ES-I3 (cell line): ENCODE results near the gene FRK.
"Not testable (repeated sequence)": the region's sequence is repeated elsewhere in the genome, so short reads cannot be mapped to it uniquely, and the experiment has no call there.

Source experiments
- H3K36me3 ChIP-seq: 2 replicates; pipeline ENCODE4 v1.6.1; 2013; ENCODE audit warnings: mild to moderate bottlenecking, low read length, control low read depth, moderate library complexity; ENCODE audit not compliant: insufficient read depth
- H3K4me1 ChIP-seq: 2 replicates; pipeline ENCODE4 v1.6.1; 2013; ENCODE audit warnings: mild to moderate bottlenecking, control low read depth, low read length; ENCODE audit not compliant: insufficient read depth
- H3K9ac ChIP-seq: 2 replicates; pipeline ENCODE4 v1.6.1; 2013; ENCODE audit warnings: low read depth, mild to moderate bottlenecking, low read length, moderate library complexity
- H3K9me3 ChIP-seq: 2 replicates; pipeline ENCODE4 v1.6.1; 2013; ENCODE audit warnings: mild to moderate bottlenecking, low read length, moderate library complexity; ENCODE audit not compliant: control insufficient read depth, insufficient read depth

Gene FRK

GRCh38 chr6:116060572-116061283 is at the start of gene FRK:
TSS of gene FRK (minus strand) at chr6:116060891. CDS start at chr6:116060311, 580 bp downstream.
- Histone ChIP-seq H3K4me1 (no peaks in the 10 kb centered on the region), H3K9ac (no peak within 1 kb of the TSS), H3K36me3 (no peaks in the 10 kb centered on the region), H3K9me3 (no peaks in the 10 kb centered on the region)

GRCh38 chr6:116108836-116109235 is 48.1 kb upstream of the FRK start:
- H3K4me1 ChIP-seq: 0 out of 2 replicates have a peak, but pooled peaks cover 8% of the 10 kb centered on the region
- no peaks in the 10 kb centered on the region for H3K9me3 ChIP-seq
- no peak overlapping the region for H3K9ac ChIP-seq
- no peaks in the 10 kb centered on the region; the same call in 1 of the 2 replicates for H3K36me3 ChIP-seq

- H3K9ac ChIP-seq: no peak overlapping the region
- 0 out of 2 replicates have a peak, but pooled peaks cover 19% of the 10 kb centered on the region for H3K4me1 ChIP-seq
These were observed 45.5 kb upstream of the FRK start for GRCh38 chr6:116106146-116106545.

GRCh38 chr6:116105247-116105646 is 44.6 kb upstream of the FRK start:
- Histone ChIP-seq H3K9ac (no peak overlapping the region), H3K36me3 (no peaks in the 10 kb centered on the region; the same call in 1 of the 2 replicates), H3K9me3 (no peaks in the 10 kb centered on the region), H3K4me1 (0 out of 2 replicates have a peak, but pooled peaks cover 19% of the 10 kb centered on the region)

More at GRCh38 chr6:116106146-116106545, 45.5 kb upstream of the FRK start:
- no peaks in the 10 kb centered on the region for H3K9me3 ChIP-seq
- no peaks in the 10 kb centered on the region; the same call in 1 of the 2 replicates for H3K36me3 ChIP-seq

GRCh38 chr6:116104636-116105035 is 43.9 kb upstream of the FRK start:
- 0 out of 2 replicates have a peak, but pooled peaks cover 19% of the 10 kb centered on the region for H3K4me1 ChIP-seq
- H3K9me3 ChIP-seq: no peaks in the 10 kb centered on the region
- no peak overlapping the region for H3K9ac ChIP-seq

GRCh38 chr6:116102873-116103272 is 42.2 kb upstream of the FRK start:
- Histone ChIP-seq H3K9ac (no peak overlapping the region), H3K36me3 (no peaks in the 10 kb centered on the region), H3K9me3 (no peaks in the 10 kb centered on the region), H3K4me1 (0 out of 2 replicates have a peak, but pooled peaks cover 15% of the 10 kb centered on the region)

More at GRCh38 chr6:116104636-116105035, 43.9 kb upstream of the FRK start:
- H3K36me3 ChIP-seq: no peaks in the 10 kb centered on the region; the same call in 1 of the 2 replicates

GRCh38 chr6:116101790-116102189 is 41.1 kb upstream of the FRK start:
- Histone ChIP-seq H3K9me3 (no peaks in the 10 kb centered on the region), H3K9ac (peak overlapping the region; percentile 86)

GRCh38 chr6:116101302-116101718 is 40.6 kb upstream of the FRK start:
- 0 out of 2 replicates have a peak, but pooled peaks cover 15% of the 10 kb centered on the region for H3K4me1 ChIP-seq
- peak overlapping the region; percentile 86 for H3K9ac ChIP-seq
- peaks cover 4% of the 10 kb centered on the region; the same call in 1 of the 2 replicates for H3K9me3 ChIP-seq
- H3K36me3 ChIP-seq: 0 out of 2 replicates have a peak, but pooled peaks cover 2% of the 10 kb centered on the region

More at GRCh38 chr6:116101790-116102189, 41.1 kb upstream of the FRK start:
- H3K36me3 ChIP-seq: no peaks in the 10 kb centered on the region
- 0 out of 2 replicates have a peak, but pooled peaks cover 15% of the 10 kb centered on the region for H3K4me1 ChIP-seq

- Histone ChIP-seq H3K9me3 (peaks cover 8% of the 10 kb centered on the region; the same call in 1 of the 2 replicates), H3K4me1 (0 out of 2 replicates have a peak, but pooled peaks cover 15% of the 10 kb centered on the region), H3K9ac (peak within 1 kb of the TSS; percentile 86), H3K36me3 (0 out of 2 replicates have a peak, but pooled peaks cover 3% of the 10 kb centered on the region)
These were observed 40.0 kb upstream of the FRK start, which contains the start of gene NT5DC1 for GRCh38 chr6:116100419-116101301. TSS of gene NT5DC1 (plus strand) at chr6:116100853. CDS start at chr6:116100931, 78 bp downstream.

GRCh38 chr6:116099036-116099435 is 38.3 kb upstream of the FRK start:
- 0 out of 2 replicates have a peak, but pooled peaks cover 3% of the 10 kb centered on the region for H3K36me3 ChIP-seq
- H3K9ac ChIP-seq: no peak overlapping the region
- peaks cover 8% of the 10 kb centered on the region for H3K9me3 ChIP-seq
- H3K4me1 ChIP-seq: 0 out of 2 replicates have a peak, but pooled peaks cover 11% of the 10 kb centered on the region

GRCh38 chr6:116096979-116097816 is 36.5 kb upstream of the FRK start:
- H3K4me1 ChIP-seq: 0 out of 2 replicates have a peak, but pooled peaks cover 2% of the 10 kb centered on the region
- no peak overlapping the region for H3K9ac ChIP-seq
- H3K9me3 ChIP-seq: peaks cover 8% of the 10 kb centered on the region
- 0 out of 2 replicates have a peak, but pooled peaks cover 3% of the 10 kb centered on the region for H3K36me3 ChIP-seq

GRCh38 chr6:116096048-116096759 is 35.5 kb upstream of the FRK start:
- H3K9ac ChIP-seq, H3K4me1 ChIP-seq, H3K36me3 ChIP-seq, H3K9me3 ChIP-seq: not testable (repeated sequence)

GRCh38 chr6:116094041-116094440 is 33.4 kb upstream of the FRK start:
- H3K9ac ChIP-seq: no peak overlapping the region
- peaks cover 3% of the 10 kb centered on the region; the same call in 1 of the 2 replicates for H3K36me3 ChIP-seq
- peaks cover 8% of the 10 kb centered on the region for H3K9me3 ChIP-seq
- H3K4me1 ChIP-seq: no peaks in the 10 kb centered on the region
